GM12865 (cell line): ENCODE results near the gene VSIR.

Experiments used
- DNase-seq: peaks from one replicate; pipeline ENCODE4 v3.0.0; 2010; ENCODE audit warnings: low read depth
- H3K4me3 ChIP-seq: 2 replicates; pipeline ENCODE4 v1.5.1; 2011; ENCODE audit warnings: mild to moderate bottlenecking, low read depth, low read length, control low read depth
- CTCF ChIP-seq: IDR thresholded peaks from 2 replicates; pipeline ENCODE4 v1.5.1; 2011; ENCODE audit warnings: low read length, control low read depth, low read depth, inconsistent platforms; ENCODE audit not compliant: insufficient read depth; ENCODE audit errors: missing control alignments

Gene VSIR

GRCh38 chr10:71817831-71818655, 44.7 kb upstream of the VSIR start:
- TF ChIP-seq CTCF, result no peak

GRCh38 chr10:71816936-71817618, 43.8 kb upstream of the VSIR start:
- DNase-seq, result no peak
- no peak overlapping the region for H3K4me3 ChIP-seq
- TF ChIP-seq CTCF, result no peak

More at GRCh38 chr10:71817831-71818655, 44.7 kb upstream of the VSIR start:
- H3K4me3 ChIP-seq, result no peak overlapping the region
- DNase-seq, result no peak

- no peak for TF ChIP-seq CTCF
- no peak for DNase-seq
- H3K4me3 ChIP-seq, result no peak overlapping the region
Measured at GRCh38 chr10:71816421-71816851, 43.1 kb upstream of the VSIR start.

GRCh38 chr10:71815515-71816130, 42.3 kb upstream of the VSIR start:
- DNase-seq, result no peak
- no peak overlapping the region for H3K4me3 ChIP-seq
- no peak for TF ChIP-seq CTCF

GRCh38 chr10:71814922-71815411, 41.6 kb upstream of the VSIR start:
- no peak overlapping the region for H3K4me3 ChIP-seq
- no peak for DNase-seq
- no peak for TF ChIP-seq CTCF

GRCh38 chr10:71812913-71813590, 39.7 kb upstream of the VSIR start:
- TF ChIP-seq CTCF, result no peak
- DNase-seq, result no peak
- no peak overlapping the region for H3K4me3 ChIP-seq
